ENCODE results near the gene MECR.

The MECR gene

DNA sequence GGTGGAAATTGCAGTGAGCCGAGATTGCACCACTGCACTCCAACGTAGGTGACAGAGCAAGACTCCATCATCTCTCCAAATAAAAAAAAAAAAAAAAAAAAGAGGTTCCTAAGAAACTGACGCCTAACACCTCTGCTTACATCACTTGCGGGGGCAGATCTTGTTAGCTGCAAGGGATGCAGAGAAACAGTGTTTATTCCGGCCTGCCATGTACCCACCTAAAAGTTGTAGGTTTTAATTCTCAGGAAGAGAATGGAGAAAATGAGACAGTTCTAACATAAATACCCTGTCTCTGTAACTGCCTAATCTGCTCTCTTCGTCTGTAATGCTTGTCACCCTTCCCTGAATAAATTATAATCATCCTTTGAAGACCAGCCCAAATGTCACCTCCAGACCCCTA lies 40.0 kb downstream of the MECR start:
- Mint-ChIP-seq H3K27ac (no peak overlapping the region), H3K27me3 (no peaks in the 10 kb centered on the region), H3K36me3 (ENCODE audit: low read depth) (peaks cover 43% of the 10 kb centered on the region), H3K9me3 (no peaks in the 10 kb centered on the region), H3K4me3 (no peak overlapping the region), H3K4me1 (ENCODE audit: low read depth) (no peaks in the 10 kb centered on the region)
- no peak for DNase-seq

- Mint-ChIP-seq H3K36me3 (ENCODE audit: low read depth) (peaks cover 8% of the 10 kb centered on the region), H3K4me3 (no peak overlapping the region), H3K27ac (no peak overlapping the region), H3K4me1 (ENCODE audit: low read depth) (peaks cover 16% of the 10 kb centered on the region), H3K9me3 (no peaks in the 10 kb centered on the region), H3K27me3 (no peaks in the 10 kb centered on the region)
- no peak for DNase-seq
These were observed 44.0 kb downstream of the MECR start for GRCh38 chr1:29186707-29187106.

GRCh38 chr1:29186252-29186651 lies 44.5 kb downstream of the MECR start:
- no peak overlapping the region for H3K27ac Mint-ChIP-seq
- peaks cover 8% of the 10 kb centered on the region for H3K36me3 Mint-ChIP-seq (ENCODE audit: low read depth)
- H3K27me3 Mint-ChIP-seq: no peaks in the 10 kb centered on the region
- H3K9me3 Mint-ChIP-seq: no peaks in the 10 kb centered on the region
- H3K4me3 Mint-ChIP-seq: no peak overlapping the region
- DNase-seq: no peak
- peaks cover 16% of the 10 kb centered on the region for H3K4me1 Mint-ChIP-seq (ENCODE audit: low read depth)

DNA sequence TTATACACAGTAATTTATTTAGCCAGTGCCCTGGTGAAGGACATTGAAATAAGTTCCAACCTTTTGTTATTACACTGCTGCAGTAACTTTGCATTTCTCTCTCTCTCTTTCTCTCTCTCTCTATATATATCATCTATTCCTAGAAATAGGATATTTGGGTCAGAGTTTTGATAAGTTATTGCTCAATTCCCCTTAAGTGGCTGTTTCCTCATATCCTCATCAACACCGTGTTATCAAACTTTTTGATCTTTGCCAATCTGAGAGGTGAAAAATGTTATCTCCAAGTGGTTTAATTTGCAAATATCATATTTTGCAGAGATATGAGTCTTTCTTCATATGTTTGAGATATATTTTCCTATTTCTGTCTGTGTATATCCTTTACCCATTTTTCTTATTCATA lies 47.4 kb downstream of the MECR start:
- Mint-ChIP-seq H3K27ac (no peak overlapping the region), H3K36me3 (ENCODE audit: low read depth) (peaks cover 35% of the 10 kb centered on the region), H3K27me3 (no peaks in the 10 kb centered on the region), H3K4me1 (ENCODE audit: low read depth) (peaks cover 35% of the 10 kb centered on the region), H3K9me3 (no peaks in the 10 kb centered on the region), H3K4me3 (peak overlapping the region; percentile 97)
- no peak for DNase-seq

DNA sequence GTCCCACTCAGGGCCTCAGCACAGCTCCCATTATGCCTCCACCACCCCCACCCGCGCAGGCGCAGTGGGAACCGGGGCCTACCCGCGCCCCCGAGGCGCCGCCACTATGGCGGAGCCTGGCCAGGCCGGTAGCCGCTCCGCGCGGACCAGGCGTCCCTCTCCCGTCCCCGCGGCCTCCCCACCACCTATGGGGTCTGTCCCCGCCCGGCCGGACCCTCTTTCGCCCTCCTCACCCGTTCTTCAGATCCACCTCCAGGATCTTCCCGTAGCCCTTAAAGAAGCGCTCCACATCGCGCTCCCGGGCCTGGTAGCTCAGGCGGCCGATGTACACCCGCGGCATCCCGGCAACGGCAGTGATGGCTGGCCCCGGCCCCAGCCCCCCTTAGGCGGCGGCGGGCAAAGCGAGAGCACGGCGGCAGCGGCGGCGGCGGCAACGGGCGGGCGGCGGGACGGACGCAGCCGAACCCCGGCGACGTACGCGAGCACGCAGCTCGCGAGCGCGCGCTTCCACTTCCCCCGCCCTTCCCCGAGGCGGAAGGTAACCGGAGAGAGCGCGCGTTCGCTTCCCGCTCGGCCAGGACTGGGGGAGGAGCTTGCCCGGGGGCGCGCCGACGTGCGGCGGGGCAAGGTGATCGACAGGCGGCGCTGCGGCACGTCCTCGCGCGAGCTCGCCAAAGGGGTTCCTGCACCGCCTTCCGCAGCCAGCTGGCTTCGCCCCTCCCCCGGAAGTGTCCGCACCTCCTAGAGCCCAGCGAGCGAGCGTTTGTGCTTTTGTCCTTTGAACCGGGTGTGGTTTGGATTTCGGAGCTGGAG lies 49.1 kb downstream of the MECR start, which contains the start of gene SRSF4:
SRSF4 (minus strand) TSS at position 488 of the 813 bp plus-strand sequence; CDS start at position 340, 148 bp downstream.
- Mint-ChIP-seq H3K27ac (peak within 1 kb of the TSS; percentile 99), H3K36me3 (ENCODE audit: low read depth) (peaks cover 50% of the 10 kb centered on the region), H3K9me3 (no peaks in the 10 kb centered on the region), H3K4me3 (peak within 1 kb of the TSS; percentile 97), H3K4me1 (ENCODE audit: low read depth) (peaks cover 51% of the 10 kb centered on the region), H3K27me3 (no peaks in the 10 kb centered on the region)
- DNase-seq: peak; percentile 99

DNA sequence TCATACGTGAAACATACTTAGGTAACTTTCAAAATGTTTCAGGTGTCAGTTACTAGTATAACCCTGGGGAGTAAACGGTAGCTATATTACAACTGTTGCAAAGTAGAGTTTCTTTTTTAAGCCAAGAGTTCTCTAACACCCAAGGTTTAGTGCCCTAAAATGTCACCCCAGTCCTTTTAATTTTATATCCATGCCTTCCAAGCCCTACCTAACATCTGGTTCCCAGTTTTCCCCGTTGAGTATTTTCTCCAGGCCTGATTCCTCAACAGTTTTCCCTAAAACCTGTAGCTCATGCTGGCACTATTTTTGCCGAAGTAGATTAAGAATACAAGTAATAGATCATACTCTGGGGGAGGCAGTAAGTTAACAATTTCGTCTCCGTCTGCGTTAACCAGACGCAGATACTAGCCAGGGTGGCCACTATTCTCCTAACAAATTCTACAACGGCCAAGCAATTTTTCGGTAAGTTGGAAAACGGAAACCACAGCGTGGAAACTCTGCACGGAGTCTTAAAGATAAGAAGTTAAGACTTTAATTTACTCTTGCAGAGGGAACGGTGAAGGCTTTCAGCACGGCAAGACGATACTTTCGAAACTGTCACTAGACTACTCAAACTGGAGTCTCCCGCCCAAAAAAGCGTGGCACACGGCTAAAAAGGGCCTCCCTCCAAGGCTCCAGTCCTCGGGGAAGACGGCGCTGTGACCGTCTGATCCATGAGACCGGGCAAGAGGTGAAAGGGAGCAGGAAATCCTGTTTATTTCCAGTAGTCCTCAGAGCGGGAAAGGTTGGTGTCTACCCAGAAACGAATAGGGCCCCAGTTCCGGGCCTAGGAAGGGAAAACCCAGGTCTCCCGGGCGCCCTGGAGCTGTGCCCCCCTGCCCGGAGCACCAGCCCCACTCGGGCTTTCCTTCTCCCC lies 50.0 kb downstream of the MECR start:
- Mint-ChIP-seq H3K9me3 (no peaks in the 10 kb centered on the region), H3K27me3 (no peaks in the 10 kb centered on the region), H3K27ac (peak overlapping the region; percentile 99), H3K36me3 (ENCODE audit: low read depth) (peaks cover 59% of the 10 kb centered on the region), H3K4me3 (peak overlapping the region; percentile 97), H3K4me1 (ENCODE audit: low read depth) (peaks cover 55% of the 10 kb centered on the region)
- no peak for DNase-seq

DNA sequence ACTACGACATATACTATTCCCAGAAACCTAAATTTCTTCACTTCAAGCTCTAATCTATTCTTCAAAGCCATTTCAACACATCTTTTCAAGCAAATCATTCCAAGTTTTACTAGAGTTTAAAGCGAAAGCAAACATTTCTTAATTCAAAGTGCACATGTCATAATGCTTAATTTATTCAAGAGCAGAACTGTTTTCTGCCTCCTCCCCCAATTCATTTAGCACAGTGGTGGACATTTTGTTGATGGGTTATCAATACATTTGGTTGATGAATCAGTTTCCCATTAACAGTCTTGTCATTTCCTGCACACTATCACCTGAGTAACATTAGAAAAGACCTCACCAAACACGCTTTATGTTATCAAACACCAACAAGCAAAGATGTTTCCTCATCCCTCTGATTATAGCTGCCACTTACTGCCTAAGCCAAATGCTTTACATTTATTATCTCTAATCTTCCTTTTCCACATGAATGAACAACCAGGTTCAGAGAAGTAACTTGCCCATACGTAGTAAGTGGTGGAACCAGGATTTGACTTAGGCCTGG lies 51.0 kb downstream of the MECR start:
- Mint-ChIP-seq H3K36me3 (ENCODE audit: low read depth) (peaks cover 66% of the 10 kb centered on the region), H3K9me3 (no peaks in the 10 kb centered on the region), H3K27ac (peak overlapping the region; percentile 99), H3K4me1 (ENCODE audit: low read depth) (peaks cover 56% of the 10 kb centered on the region), H3K27me3 (no peaks in the 10 kb centered on the region), H3K4me3 (peak overlapping the region; percentile 97)
- no peak for DNase-seq

DNA sequence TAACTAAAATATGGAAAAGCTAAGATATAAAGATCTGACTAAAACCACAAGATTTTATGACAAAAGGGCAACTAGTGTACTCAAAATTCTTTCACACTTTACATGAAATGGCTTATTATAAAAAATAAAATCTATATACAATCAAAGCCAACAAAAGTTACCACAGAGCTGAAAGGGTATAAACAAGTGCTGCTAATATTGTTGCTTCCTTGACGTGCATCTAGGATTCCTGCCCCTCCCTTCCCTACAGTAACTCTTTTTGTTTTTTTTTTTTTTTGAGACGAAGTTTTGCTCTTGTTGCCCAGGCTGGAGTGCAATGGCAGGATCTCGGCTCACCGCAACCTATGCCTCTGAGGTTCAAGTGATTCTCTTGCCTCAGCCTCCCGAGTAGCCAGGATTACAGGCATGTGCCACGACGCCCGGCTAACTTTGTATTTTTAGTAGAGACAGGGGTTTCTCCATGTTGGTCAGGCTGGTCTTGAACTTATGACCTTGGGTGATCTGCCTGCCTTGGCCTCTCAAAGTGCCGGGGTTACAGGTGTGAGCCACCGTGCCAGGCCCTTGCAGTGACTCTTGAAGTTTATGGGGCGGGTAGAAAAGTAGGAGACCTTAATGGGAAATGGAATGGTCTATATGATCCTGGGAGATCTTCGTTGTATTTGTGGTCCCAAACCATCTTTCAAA lies 53.6 kb downstream of the MECR start:
- DNase-seq: no peak
- H3K4me1 Mint-ChIP-seq (ENCODE audit: low read depth): peaks cover 57% of the 10 kb centered on the region
- H3K4me3 Mint-ChIP-seq: peak overlapping the region; percentile 46
- no peaks in the 10 kb centered on the region for H3K9me3 Mint-ChIP-seq
- peak overlapping the region; percentile 99 for H3K27ac Mint-ChIP-seq
- H3K27me3 Mint-ChIP-seq: no peaks in the 10 kb centered on the region
- peaks cover 79% of the 10 kb centered on the region for H3K36me3 Mint-ChIP-seq (ENCODE audit: low read depth)

DNA sequence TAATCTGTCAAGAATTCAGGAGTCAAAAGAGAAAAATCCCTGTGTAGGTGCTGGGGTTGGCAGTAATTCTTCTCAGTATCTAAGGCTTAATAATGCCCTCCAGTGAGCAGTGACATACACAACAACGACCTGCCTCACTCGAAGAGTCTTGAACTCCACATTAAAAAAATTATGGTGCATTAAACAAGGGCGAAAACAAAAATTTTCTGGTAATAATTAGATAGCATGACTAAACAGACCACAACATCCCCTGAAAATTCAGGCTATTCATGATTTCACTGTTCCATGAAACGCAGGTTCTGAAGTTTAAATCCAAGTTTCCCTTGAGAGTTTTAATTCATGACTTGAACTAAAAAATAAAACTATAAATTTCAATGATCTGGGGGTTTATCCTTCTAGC lies 54.2 kb downstream of the MECR start:
- Mint-ChIP-seq H3K9me3 (no peaks in the 10 kb centered on the region), H3K27ac (peak overlapping the region; percentile 63), H3K4me3 (peak overlapping the region; percentile 29), H3K4me1 (ENCODE audit: low read depth) (peaks cover 58% of the 10 kb centered on the region), H3K36me3 (ENCODE audit: low read depth) (peaks cover 81% of the 10 kb centered on the region), H3K27me3 (no peaks in the 10 kb centered on the region)
- DNase-seq: no peak

DNA sequence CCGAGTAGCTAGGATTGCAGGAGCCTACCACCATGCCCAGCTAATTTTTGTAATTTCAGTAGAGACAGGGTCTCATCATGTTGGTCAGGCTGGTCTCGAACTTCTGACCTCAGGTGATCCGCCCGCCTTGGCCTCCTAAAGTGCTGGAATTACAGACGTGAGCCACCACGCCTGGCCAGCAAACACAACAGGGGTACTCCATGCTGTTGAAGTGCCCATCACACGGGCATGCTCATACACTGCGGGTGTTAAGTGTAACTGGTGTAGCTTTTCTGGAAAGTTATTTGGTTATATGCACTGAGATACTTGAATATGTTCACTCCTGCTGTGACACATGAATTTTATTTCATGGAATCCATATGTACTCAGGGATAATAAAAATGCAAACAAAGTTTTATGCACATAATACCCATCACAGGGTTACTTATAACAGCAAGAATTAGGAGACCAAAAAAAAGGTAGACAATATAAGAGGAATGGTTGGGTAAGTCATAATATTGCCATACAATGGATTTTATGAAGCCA lies 58.3 kb downstream of the MECR start:
- H3K36me3 Mint-ChIP-seq (ENCODE audit: low read depth): peaks cover 82% of the 10 kb centered on the region
- DNase-seq: no peak
- peaks cover 64% of the 10 kb centered on the region for H3K4me1 Mint-ChIP-seq (ENCODE audit: low read depth)
- no peak overlapping the region for H3K4me3 Mint-ChIP-seq
- H3K27ac Mint-ChIP-seq: no peak overlapping the region
- no peaks in the 10 kb centered on the region for H3K27me3 Mint-ChIP-seq
- H3K9me3 Mint-ChIP-seq: no peaks in the 10 kb centered on the region

DNA sequence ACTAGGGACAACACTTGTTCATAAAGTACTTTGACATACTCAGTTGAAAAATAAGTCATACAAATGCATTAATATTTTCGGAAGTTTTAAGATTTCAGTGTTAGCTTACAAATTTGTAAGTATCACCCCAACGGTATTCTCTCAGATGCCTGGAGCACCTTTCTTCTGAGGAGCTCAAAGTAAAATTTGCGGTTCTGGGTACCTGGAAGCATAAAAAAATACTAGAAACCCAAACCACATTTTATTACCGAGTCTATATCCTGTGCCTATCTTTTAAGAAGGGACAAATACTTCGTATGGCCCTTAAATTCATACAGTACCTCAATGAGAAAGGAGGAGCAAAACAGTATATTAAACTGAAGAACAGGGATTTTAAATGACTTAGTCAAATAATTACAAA lies 59.2 kb downstream of the MECR start:
- peaks cover 83% of the 10 kb centered on the region for H3K36me3 Mint-ChIP-seq (ENCODE audit: low read depth)
- no peaks in the 10 kb centered on the region for H3K9me3 Mint-ChIP-seq
- peak overlapping the region; percentile 45 for H3K27ac Mint-ChIP-seq
- peaks cover 64% of the 10 kb centered on the region for H3K4me1 Mint-ChIP-seq (ENCODE audit: low read depth)
- no peaks in the 10 kb centered on the region for H3K27me3 Mint-ChIP-seq
- H3K4me3 Mint-ChIP-seq: no peak overlapping the region
- no peak for DNase-seq

DNA sequence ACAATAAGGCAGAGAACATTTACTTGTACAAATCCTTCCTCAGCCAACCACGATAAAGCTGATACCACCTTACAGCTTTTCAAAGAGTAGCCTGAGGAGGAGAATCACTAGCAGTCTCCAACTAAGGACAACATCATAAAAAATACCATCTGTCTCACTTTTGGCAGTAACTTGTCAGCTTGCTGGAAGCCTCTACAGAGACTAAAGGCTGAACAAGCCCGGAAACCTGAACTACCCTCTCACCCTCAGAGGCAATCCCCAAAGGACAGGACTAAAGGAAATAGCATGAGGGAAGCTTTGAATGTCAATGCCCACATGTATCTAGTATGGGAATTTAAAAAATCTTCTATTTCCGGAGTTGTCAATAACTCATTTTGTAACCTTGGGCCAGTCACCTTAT lies 59.6 kb downstream of the MECR start:
- no peak for DNase-seq
- Mint-ChIP-seq H3K4me1 (ENCODE audit: low read depth) (peaks cover 66% of the 10 kb centered on the region), H3K27ac (peak overlapping the region; percentile 45), H3K9me3 (no peaks in the 10 kb centered on the region), H3K27me3 (no peaks in the 10 kb centered on the region), H3K4me3 (no peak overlapping the region), H3K36me3 (ENCODE audit: low read depth) (peaks cover 83% of the 10 kb centered on the region)

- Mint-ChIP-seq H3K36me3 (ENCODE audit: low read depth) (peaks cover 87% of the 10 kb centered on the region), H3K27me3 (no peaks in the 10 kb centered on the region), H3K27ac (peak overlapping the region; percentile 32), H3K4me3 (no peak overlapping the region), H3K4me1 (ENCODE audit: low read depth) (peaks cover 75% of the 10 kb centered on the region), H3K9me3 (no peaks in the 10 kb centered on the region)
- no peak for DNase-seq
These were observed 60.8 kb downstream of the MECR start for GRCh38 chr1:29169976-29170375.

DNA sequence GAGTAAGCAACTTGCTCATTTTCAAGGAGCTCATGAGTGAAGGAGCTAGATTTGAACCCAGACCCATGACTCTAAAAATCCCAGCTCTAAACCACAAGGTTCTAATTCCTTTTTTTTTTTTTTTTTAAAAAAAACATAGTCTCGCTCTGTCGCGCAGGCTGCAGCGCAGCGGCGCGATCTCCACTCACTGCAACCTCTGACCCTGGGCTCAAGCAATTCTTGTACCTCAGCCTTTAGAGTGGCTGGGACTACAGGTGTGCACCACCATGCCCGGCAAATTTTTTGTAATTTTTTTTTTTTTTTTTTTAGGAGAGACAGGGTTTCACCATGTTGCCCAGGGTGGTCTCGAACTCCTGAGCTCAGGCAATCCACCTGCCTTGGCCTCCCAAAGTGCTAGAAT lies 62.8 kb downstream of the MECR start:
- Mint-ChIP-seq H3K27ac (no peak overlapping the region), H3K36me3 (ENCODE audit: low read depth) (peaks cover 98% of the 10 kb centered on the region), H3K4me1 (ENCODE audit: low read depth) (peaks cover 84% of the 10 kb centered on the region), H3K4me3 (no peak overlapping the region), H3K27me3 (no peaks in the 10 kb centered on the region), H3K9me3 (no peaks in the 10 kb centered on the region)
- DNase-seq: no peak
